Fibroblast of peridontal ligament (primary cell): ENCODE measurements around the gene USP38.
"Not testable (repeated sequence)": the region's sequence is repeated elsewhere in the genome, so short reads cannot be mapped to it uniquely, and the experiment has no call there.

Source experiments
- DNase-seq: peaks from one replicate; pipeline ENCODE4 v3.0.0-alpha.2; 2010; ENCODE audit errors: extremely low read depth

Gene USP38

DNA sequence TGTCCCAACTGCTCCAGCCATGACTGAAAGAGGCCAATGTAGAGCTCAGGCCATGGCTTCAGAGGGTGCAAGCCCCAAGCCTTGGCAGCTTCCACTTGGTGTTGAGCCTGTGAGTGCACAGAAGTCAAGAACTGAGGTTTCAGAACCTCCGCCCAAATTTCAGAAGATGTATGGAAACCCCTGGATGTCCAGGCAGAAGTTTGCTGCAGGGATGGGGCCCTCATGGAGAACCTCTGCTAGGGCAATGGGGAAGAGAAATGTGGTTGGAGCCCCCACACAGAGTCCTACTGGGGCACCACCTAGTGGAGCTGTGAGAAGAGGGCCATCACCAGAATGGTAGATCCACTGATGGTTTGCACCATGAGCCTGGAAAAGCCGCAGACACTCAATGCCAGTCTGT lies 83.0 kb downstream of the USP38 start:
- not testable (repeated sequence) for DNase-seq

- no peak for DNase-seq
Measured at GRCh38 chr4:143270256-143270838, 85.6 kb downstream of the USP38 start.
